Esophagus muscularis mucosa (tissue), 4 donors: ENCODE measurements around the gene URM1. TPM values are rescaled to one million over a fixed set of nuclear protein-coding genes. Genes with fewer than 3 reads are reported as not detected.
A peak's percentile ranks its signal among the peaks of the same experiment; 100 is the strongest.

Source experiments
- DNase-seq: peaks from one replicate; pipeline ENCODE4 v3.0.0-alpha.2; 2017; ENCODE audit errors: extremely low spot score
- H3K27ac ChIP-seq, 4 donors: fragments of 200-600 bp; sonication (generic); replicated peaks in 1 of 4; 1 replicate in 3 of 4; 2 replicates in 1 of 4; pipeline ENCODE4 v1.5.1; 2016 to 2019; ENCODE audit warnings: mild to moderate bottlenecking in 1 of 4
- H3K27me3 ChIP-seq, 4 donors: fragments of 200-600 bp; sonication (generic); one replicate each; pipeline versions ENCODE4 v1.5.1 to v1.6.0; 2016 to 2019
- H3K36me3 ChIP-seq, 4 donors: fragments of 200-600 bp; sonication (generic); one replicate each; pipeline ENCODE4 v1.5.1; 2016 to 2019
- H3K4me1 ChIP-seq, 4 donors: fragments of 200-600 bp; sonication (generic); one replicate each; pipeline ENCODE4 v1.5.1; 2016 to 2019
- H3K4me3 ChIP-seq, 4 donors: fragments of 200-600 bp; sonication (generic); 1 replicate in 2 of 4; 2 replicates in 2 of 4; pipeline ENCODE4 v1.5.1; 2016 to 2019; ENCODE audit warnings: mild to moderate bottlenecking in 4 of 4, moderate library complexity in 1 of 4
- H3K9me3 ChIP-seq, 4 donors: fragments of 200-600 bp; sonication (generic); 1 replicate in 3 of 4; 2 replicates in 1 of 4; pipeline ENCODE4 v1.5.1; 2016 to 2019
- EP300 ChIP-seq: sonication (generic); formaldehyde crosslinking; IDR thresholded peaks from one replicate; pipeline ENCODE4 v1.6.1; 2017; ENCODE audit warnings: antibody characterized with exemption
- POLR2A ChIP-seq: fragments of 450-650 bp; IDR thresholded peaks from one replicate; pipeline ENCODE4 v1.6.1; 2017; ENCODE audit warnings: antibody characterized with exemption, moderate library complexity, mild to moderate bottlenecking, low read depth
- POLR2AphosphoS5 ChIP-seq, 2 donors: sonication (generic); formaldehyde crosslinking; IDR thresholded peaks; one replicate each; pipeline ENCODE4 v1.6.1; 2017; ENCODE audit warnings: antibody characterized with exemption in 2 of 2
- WGBS: methylation state at CpG from one replicate; pipeline ENCODE4 v1.1.5; 2018; 5-methylcytosine and 5-hydroxymethylcytosine counted together
- intact Hi-C: fragments of 100-400 bp; cut with DNase I; formaldehyde crosslinking; loops from one replicate; pipeline ENCODE4 v1.15.1; 2023
- total RNA-seq, 4 donors: library from RNA; depleted of rRNA; stranded (reverse); fragments of >200 nt; gene quantifications; one replicate each; pipeline versions ENCODE4 v1.1.0 to v1.2.1, GENCODE V29; 2016
- TF ChIP-seq, protein P1 (sequence below), 3 experiments: fragments of 200-600 bp in 2 of 3; fragments of 450-650 bp in 1 of 3; sonication (generic) in 2 of 3; IDR thresholded peaks; one replicate each; pipeline ENCODE4 v1.5.1; 2017 to 2019; ENCODE audit warnings: antibody characterized with exemption in 3 of 3, mild to moderate bottlenecking in 2 of 3, moderate library complexity in 1 of 3

Gene URM1
- total RNA-seq, 4 donors from 2014 or later = 25.3 to 36.8 (median 28.3) TPM

DNA sequence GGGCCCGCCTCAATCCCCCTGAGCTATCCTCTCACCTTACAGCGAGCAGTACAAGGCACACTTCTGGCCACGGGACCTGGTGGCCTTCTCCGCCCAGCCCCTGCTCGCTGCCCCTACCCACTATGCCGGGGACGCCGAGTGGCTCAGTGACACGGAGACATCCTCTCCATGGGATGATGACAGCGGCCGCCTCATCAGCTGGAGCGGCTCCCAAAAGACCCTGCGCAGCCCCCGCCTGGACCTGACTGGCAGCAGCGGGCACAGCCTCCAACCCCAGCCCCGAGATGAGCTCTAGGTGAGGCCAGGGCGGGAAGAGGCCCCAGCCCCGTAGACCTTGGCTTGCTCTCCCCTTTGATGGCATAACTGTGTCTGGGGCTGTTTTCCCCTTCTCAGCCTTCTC, 64.4 kb downstream of the URM1 start:
- Histone ChIP-seq H3K9me3 (no peaks in the 10 kb centered on the region), H3K36me3 (peaks cover 0 to 39% (median 16%) of the 10 kb centered on the region in 4 donors), H3K27me3 (no peaks in the 10 kb centered on the region), H3K4me1 (peaks cover 6 to 10% (median 10%) of the 10 kb centered on the region in 4 donors), H3K4me3 (no peak overlapping the region), H3K27ac (no peak overlapping the region)
- TF ChIP-seq EP300 = no peak
- no peak for TF ChIP-seq POLR2AphosphoS5 (IDR thresholded peaks at IDR 0.05)
- TF ChIP-seq, protein P1, sequence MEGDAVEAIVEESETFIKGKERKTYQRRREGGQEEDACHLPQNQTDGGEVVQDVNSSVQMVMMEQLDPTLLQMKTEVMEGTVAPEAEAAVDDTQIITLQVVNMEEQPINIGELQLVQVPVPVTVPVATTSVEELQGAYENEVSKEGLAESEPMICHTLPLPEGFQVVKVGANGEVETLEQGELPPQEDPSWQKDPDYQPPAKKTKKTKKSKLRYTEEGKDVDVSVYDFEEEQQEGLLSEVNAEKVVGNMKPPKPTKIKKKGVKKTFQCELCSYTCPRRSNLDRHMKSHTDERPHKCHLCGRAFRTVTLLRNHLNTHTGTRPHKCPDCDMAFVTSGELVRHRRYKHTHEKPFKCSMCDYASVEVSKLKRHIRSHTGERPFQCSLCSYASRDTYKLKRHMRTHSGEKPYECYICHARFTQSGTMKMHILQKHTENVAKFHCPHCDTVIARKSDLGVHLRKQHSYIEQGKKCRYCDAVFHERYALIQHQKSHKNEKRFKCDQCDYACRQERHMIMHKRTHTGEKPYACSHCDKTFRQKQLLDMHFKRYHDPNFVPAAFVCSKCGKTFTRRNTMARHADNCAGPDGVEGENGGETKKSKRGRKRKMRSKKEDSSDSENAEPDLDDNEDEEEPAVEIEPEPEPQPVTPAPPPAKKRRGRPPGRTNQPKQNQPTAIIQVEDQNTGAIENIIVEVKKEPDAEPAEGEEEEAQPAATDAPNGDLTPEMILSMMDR (IDR thresholded peaks at IDR 0.05) = no peak
- no peak for TF ChIP-seq POLR2A
- DNase-seq = no peak
- intact Hi-C loops = no loop called here
- WGBS = 89% methylated on average over 18 of the region's 18 CpGs

DNA sequence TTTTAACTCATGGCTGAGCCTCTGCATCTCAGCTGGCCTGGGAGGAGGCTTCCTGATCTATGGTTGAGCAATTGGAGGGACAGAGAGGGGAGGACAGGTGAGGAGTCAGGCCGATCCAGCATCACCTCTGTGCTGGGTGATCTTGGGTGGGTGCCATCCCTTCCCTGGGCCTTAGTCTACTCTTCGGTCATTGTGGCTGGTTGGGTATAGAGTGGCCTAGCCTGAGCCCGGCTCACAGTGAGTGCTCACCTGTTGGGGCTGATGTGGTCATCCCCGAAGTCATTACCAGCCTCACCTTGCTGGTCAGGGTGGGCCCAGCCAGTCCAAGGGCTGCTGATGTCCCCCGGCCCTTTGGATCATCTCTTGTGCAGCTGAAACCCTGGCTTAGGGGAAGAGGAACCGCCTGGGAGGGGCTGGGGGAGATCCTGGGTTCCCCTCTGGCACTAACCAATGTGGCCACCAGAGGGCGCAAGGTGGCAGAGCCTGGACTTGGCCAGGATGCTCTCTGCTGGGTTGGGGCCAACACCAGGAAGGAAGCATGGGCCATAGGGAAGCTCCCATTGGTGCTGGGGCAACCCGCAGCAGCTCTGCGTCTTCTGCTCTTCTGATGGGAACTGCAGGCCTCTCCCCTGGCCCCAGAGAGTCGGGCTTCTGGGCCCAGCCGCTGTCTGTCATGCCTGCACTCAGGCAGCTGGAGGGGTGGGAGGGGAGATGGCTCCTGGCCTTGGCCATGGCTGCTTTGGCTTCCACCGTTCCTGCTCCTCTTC, 67.4 kb downstream of the URM1 start:
- TF ChIP-seq EP300 = no peak
- TF ChIP-seq POLR2AphosphoS5 (IDR thresholded peaks at IDR 0.05) = peak; percentile 63 to 69
- TF ChIP-seq, protein P1 (IDR thresholded peaks at IDR 0.05) = peak; percentile 88 to 98 (median 93)
- no peak for TF ChIP-seq POLR2A
- DNase-seq = no peak
- Histone ChIP-seq H3K36me3 (peaks cover 0 to 24% (median 10%) of the 10 kb centered on the region in 4 donors), H3K27me3 (no peaks in the 10 kb centered on the region), H3K4me3 (no peak overlapping the region), H3K27ac (peak overlapping the region in 1 of 4 donors; percentile 39), H3K4me1 (peaks cover 6 to 10% (median 10%) of the 10 kb centered on the region in 4 donors), H3K9me3 (no peaks in the 10 kb centered on the region)
- intact Hi-C loops = no loop called here
- whole genome bisulfite sequencing = 50% methylated on average over 2 of the region's 12 CpGs

DNA sequence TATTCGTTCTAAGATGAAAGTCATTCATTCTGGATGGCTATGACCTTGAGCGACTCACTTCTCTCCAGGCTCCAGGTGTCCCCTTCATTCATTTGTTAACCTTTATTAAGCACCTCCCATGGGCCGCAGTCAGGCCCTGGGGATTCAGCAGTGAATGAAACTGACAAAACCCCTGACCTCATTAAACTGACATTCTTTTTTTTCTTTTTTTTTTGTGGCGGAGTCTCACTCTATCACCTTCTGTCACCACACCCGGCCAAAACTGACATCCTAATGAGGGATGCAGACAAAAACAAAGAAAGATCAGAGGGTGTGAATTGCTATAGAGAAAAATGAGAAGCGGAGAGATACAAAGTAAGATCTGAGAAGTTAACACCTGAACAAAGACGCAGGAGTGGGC, 68.1 kb downstream of the URM1 start:
- intact Hi-C loops = no loop called here

More for the DNA sequence above, 68.1 kb downstream of the URM1 start:
- TF ChIP-seq POLR2AphosphoS5 (IDR thresholded peaks at IDR 0.05) = no peak
- no peak for TF ChIP-seq POLR2A
- no peak for TF ChIP-seq EP300
- TF ChIP-seq, protein P1 (IDR thresholded peaks at IDR 0.05) = no peak
- no peak for DNase-seq
- WGBS = 78% methylated on average over 7 of the region's 7 CpGs
- Histone ChIP-seq H3K9me3 (no peaks in the 10 kb centered on the region), H3K27ac (no peak overlapping the region), H3K4me3 (no peak overlapping the region), H3K27me3 (peaks cover 0 to 3% (median 0%) of the 10 kb centered on the region in 4 donors), H3K36me3 (peaks cover 0 to 19% (median 8%) of the 10 kb centered on the region in 4 donors), H3K4me1 (peaks cover 6 to 10% (median 10%) of the 10 kb centered on the region in 4 donors)

Other genes starting within 250 kb of the URM1 start
- 10 to 100 TPM; 58.0 to 72.7 (median 60.5) TPM for gene PTGES2, start 243.6 kb upstream of the URM1 start, total RNA-seq
- gene LCN2, start 221.9 kb upstream of the URM1 start, total RNA-seq = 1 to 10 TPM in 1 of 4 donors, under 1 TPM in 1, not detected in 2; 0.83 to 6.2 TPM
- gene BBLN, start 211.1 kb upstream of the URM1 start, total RNA-seq = 100 to 1,000 TPM; 132 to 213 (median 148) TPM
- gene CIZ1, start 179.8 kb upstream of the URM1 start, total RNA-seq = 100 to 1,000 TPM in 1 of 4 donors, 10 to 100 TPM in 3; 57.5 to 110 (median 73.2) TPM
- gene DNM1, start 168.0 kb upstream of the URM1 start, total RNA-seq = 10 to 100 TPM; 10.9 to 27.0 (median 16.8) TPM
- 100 to 1,000 TPM in 2 of 4 donors, 10 to 100 TPM in 2; 71.1 to 108 (median 101) TPM for gene GOLGA2, start 95.4 kb upstream of the URM1 start, total RNA-seq
- 10 to 100 TPM; 16.2 to 26.6 (median 21.0) TPM for gene SWI5, start 95.1 kb upstream of the URM1 start, total RNA-seq
- 10 to 100 TPM in 1 of 4 donors, 1 to 10 TPM in 3; 5.4 to 13.2 (median 9.5) TPM for gene TRUB2, start 48.9 kb upstream of the URM1 start, total RNA-seq
- 10 to 100 TPM; 23.3 to 37.6 (median 30.1) TPM for gene COQ4, start 48.5 kb upstream of the URM1 start, total RNA-seq
- 10 to 100 TPM; 15.8 to 35.6 (median 25.5) TPM for gene SLC27A4, start 30.8 kb upstream of the URM1 start, total RNA-seq
- 10 to 100 TPM; 21.7 to 31.0 (median 27.5) TPM for gene CERCAM, start 49.5 kb downstream of the URM1 start, total RNA-seq
- 10 to 100 TPM; 18.1 to 34.3 (median 23.0) TPM for gene ODF2, start 84.6 kb downstream of the URM1 start, total RNA-seq
- gene GLE1, start 133.3 kb downstream of the URM1 start, total RNA-seq = 10 to 100 TPM; 18.3 to 27.8 (median 20.5) TPM
- 100 to 1,000 TPM; 204 to 368 (median 348) TPM for gene SPTAN1, start 181.2 kb downstream of the URM1 start, total RNA-seq